Vagina (tissue), 2 donors: ENCODE measurements around the gene ATXN1L. TPM values are rescaled to one million over a fixed set of nuclear protein-coding genes. Genes with fewer than 3 reads are reported as not detected.
"Not testable (repeated sequence)": the region's sequence is repeated elsewhere in the genome, so short reads cannot be mapped to it uniquely, and the experiment has no call there.

Source experiments
- DNase-seq, 2 donors: peaks; one replicate each; pipeline ENCODE4 v3.0.0-alpha.2; 2017; ENCODE audit errors: extremely low spot score in 2 of 2
- H3K27ac ChIP-seq: fragments of 200-600 bp; sonication (generic); one replicate; pipeline ENCODE4 v1.5.1; 2019
- H3K27me3 ChIP-seq: fragments of 200-600 bp; sonication (generic); one replicate; pipeline ENCODE4 v1.5.1; 2019
- H3K36me3 ChIP-seq, 2 donors: fragments of 200-600 bp; sonication (generic); one replicate each; pipeline ENCODE4 v1.5.1; 2017 to 2019
- H3K4me1 ChIP-seq: fragments of 200-600 bp; sonication (generic); one replicate; pipeline ENCODE4 v1.5.1; 2019
- H3K4me3 ChIP-seq, 2 donors: fragments of 200-600 bp; sonication (generic); 1 replicate in 1 of 2; 2 replicates in 1 of 2; pipeline ENCODE4 v1.5.1; 2016 to 2019
- H3K9me3 ChIP-seq: fragments of 200-600 bp; sonication (generic); one replicate; pipeline ENCODE4 v1.5.1; 2019
- CTCF ChIP-seq, 3 experiments: fragments of 450-650 bp in 2 of 3; fragments of 200-600 bp in 1 of 3; sonication (generic) in 1 of 3; IDR thresholded peaks; one replicate each; pipeline ENCODE4 v1.5.1; 2017 to 2019; ENCODE audit warnings: antibody characterized with exemption in 3 of 3, mild to moderate bottlenecking in 2 of 3, moderate library complexity in 2 of 3
- POLR2A ChIP-seq, 2 donors: fragments of 450-650 bp; IDR thresholded peaks; one replicate each; pipeline ENCODE4 v1.6.1; 2017; ENCODE audit warnings: antibody characterized with exemption in 2 of 2, mild to moderate bottlenecking in 2 of 2, moderate library complexity in 2 of 2
- POLR2AphosphoS5 ChIP-seq, 2 donors: sonication (generic); formaldehyde crosslinking; IDR thresholded peaks; one replicate each; pipeline ENCODE4 v1.9.0; 2017; ENCODE audit warnings: antibody characterized with exemption in 2 of 2, mild to moderate bottlenecking in 2 of 2, low read depth in 1 of 2; ENCODE audit not compliant: insufficient read depth in 1 of 2
- intact Hi-C: fragments of 100-400 bp; cut with DNase I; formaldehyde crosslinking; loops from one replicate; pipeline ENCODE4 v1.15.1; 2023
- total RNA-seq: library from RNA; depleted of rRNA; stranded (reverse); fragments of >200 nt; gene quantifications from one replicate; pipeline ENCODE4 v1.2.3, GENCODE V29; 2016

ATXN1L gene
- total RNA-seq, 1 donor from 2014 or later = 15.0 TPM

DNA sequence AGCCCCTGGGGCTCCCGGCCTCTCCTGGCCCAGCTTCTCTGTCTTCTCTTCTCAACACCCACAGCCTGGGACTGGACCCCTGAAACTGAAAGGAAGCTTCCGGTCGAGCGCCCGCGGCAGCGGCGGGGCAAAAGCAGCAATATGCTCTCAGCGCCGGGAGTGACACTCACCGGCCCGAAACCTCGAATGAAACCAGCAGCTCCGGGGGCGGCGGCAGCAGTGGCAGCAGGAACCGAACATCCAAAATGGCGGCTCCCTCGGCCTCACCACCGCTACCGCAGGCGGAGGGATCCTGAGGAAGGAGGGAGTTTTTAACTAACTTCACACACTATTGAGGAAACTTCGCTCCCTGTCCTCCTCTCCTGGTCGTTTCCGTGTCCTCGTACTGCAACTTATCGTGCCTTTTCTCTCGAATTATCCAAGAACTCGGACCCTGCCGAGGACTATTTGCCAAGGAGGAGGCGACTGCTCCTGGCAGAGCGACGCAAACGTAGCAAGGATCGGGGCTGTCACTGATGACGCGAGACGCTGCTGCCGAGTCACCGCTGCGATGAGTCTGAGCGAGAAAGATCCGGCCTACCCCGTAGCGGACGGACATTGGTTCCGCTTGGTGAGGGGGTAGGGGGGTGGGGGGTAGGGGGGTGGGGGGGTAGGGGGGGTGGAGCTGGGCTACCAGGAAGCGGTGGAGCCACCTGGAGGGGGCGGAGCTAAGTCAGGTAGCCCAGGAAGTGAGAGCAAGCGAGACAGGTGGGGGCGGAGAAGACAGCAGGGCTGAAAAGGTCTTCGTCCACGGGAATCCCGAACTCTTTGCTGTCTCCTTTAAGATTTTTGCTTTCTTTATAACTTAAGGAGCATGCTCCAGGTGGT is 37.0 kb upstream of the ATXN1L start, which contains the start of gene AP1G1:
Gene AP1G1 (minus strand): TSS at position 242 of the 867 bp plus-strand sequence. CDS start 19,355 bp downstream, outside the sequence.
- Histone ChIP-seq H3K4me3 (peak within 1 kb of the TSS; percentile 56 to 93), H3K36me3 (no peaks in the 10 kb centered on the region), H3K9me3 (no peaks in the 10 kb centered on the region), H3K27ac (peak within 1 kb of the TSS; percentile 99), H3K4me1 (peaks cover 42% of the 10 kb centered on the region), H3K27me3 (no peaks in the 10 kb centered on the region)
- intact Hi-C loops = loop anchor here (10.0 kb wide), 1 partner anchor 84 kb away; the partner anchor contains the start of gene PHLPP2
- peak in 1 of 2 donors; percentile 42 for TF ChIP-seq POLR2A (IDR thresholded peaks at IDR 0.05)
- TF ChIP-seq CTCF (IDR thresholded peaks at IDR 0.05) = no peak
- peak; percentile 79 to 94 for TF ChIP-seq POLR2AphosphoS5 (IDR thresholded peaks at IDR 0.05; ENCODE audit: insufficient read depth in 1 of 2, low read depth in 1 of 2)
- peak; percentile 96 for DNase-seq

GRCh38 chr16:71810155-71810530 is 35.6 kb upstream of the ATXN1L start:
- H3K27ac ChIP-seq = peak overlapping the region; percentile 99
- peaks cover 34% of the 10 kb centered on the region for H3K4me1 ChIP-seq
- H3K36me3 ChIP-seq, H3K4me3 ChIP-seq, H3K27me3 ChIP-seq, H3K9me3 ChIP-seq, intact Hi-C loops, DNase-seq: not testable (repeated sequence)

- H3K9me3 ChIP-seq = no peaks in the 10 kb centered on the region
- no peak overlapping the region for H3K27ac ChIP-seq
- no peak overlapping the region for H3K4me3 ChIP-seq
- no peak for DNase-seq
- TF ChIP-seq CTCF (IDR thresholded peaks at IDR 0.05) (no peak), POLR2AphosphoS5 (IDR thresholded peaks at IDR 0.05; ENCODE audit: insufficient read depth in 1 of 2, low read depth in 1 of 2) (no peak), POLR2A (IDR thresholded peaks at IDR 0.05) (no peak)
- no peaks in the 10 kb centered on the region for H3K27me3 ChIP-seq
- no peaks in the 10 kb centered on the region for H3K36me3 ChIP-seq
- peaks cover 23% of the 10 kb centered on the region for H3K4me1 ChIP-seq
- intact Hi-C loops = no loop called here
Observed at GRCh38 chr16:71811261-71811803, 34.4 kb upstream of the ATXN1L start.

GRCh38 chr16:71817155-71817500 is 28.6 kb upstream of the ATXN1L start:
- H3K27me3 ChIP-seq, H3K36me3 ChIP-seq, H3K4me3 ChIP-seq, intact Hi-C loops, H3K9me3 ChIP-seq, DNase-seq: not testable (repeated sequence)
- Histone ChIP-seq H3K27ac (peak overlapping the region; percentile 87), H3K4me1 (peaks cover 14% of the 10 kb centered on the region)

- Histone ChIP-seq H3K4me1 (no peaks in the 10 kb centered on the region), H3K27me3 (no peaks in the 10 kb centered on the region), H3K36me3 (no peaks in the 10 kb centered on the region), H3K4me3 (no peak overlapping the region), H3K27ac (no peak overlapping the region), H3K9me3 (no peaks in the 10 kb centered on the region)
- TF ChIP-seq POLR2AphosphoS5 (IDR thresholded peaks at IDR 0.05; ENCODE audit: insufficient read depth in 1 of 2, low read depth in 1 of 2) (no peak), POLR2A (IDR thresholded peaks at IDR 0.05) (no peak), CTCF (IDR thresholded peaks at IDR 0.05) (no peak)
- no peak for DNase-seq
- intact Hi-C loops = no loop called here
Observed at GRCh38 chr16:71826533-71827017, 19.2 kb upstream of the ATXN1L start.

- intact Hi-C loops = no loop called here
- no peak overlapping the region for H3K4me3 ChIP-seq
- no peak overlapping the region for H3K27ac ChIP-seq
- no peak for DNase-seq
- H3K36me3 ChIP-seq = no peaks in the 10 kb centered on the region
- H3K4me1 ChIP-seq = no peaks in the 10 kb centered on the region
- H3K27me3 ChIP-seq = no peaks in the 10 kb centered on the region
- TF ChIP-seq POLR2AphosphoS5 (IDR thresholded peaks at IDR 0.05; ENCODE audit: insufficient read depth in 1 of 2, low read depth in 1 of 2) (no peak), POLR2A (IDR thresholded peaks at IDR 0.05) (no peak), CTCF (IDR thresholded peaks at IDR 0.05) (no peak)
- H3K9me3 ChIP-seq = no peaks in the 10 kb centered on the region
Observed at GRCh38 chr16:71830359-71830758, 15.4 kb upstream of the ATXN1L start.

DNA sequence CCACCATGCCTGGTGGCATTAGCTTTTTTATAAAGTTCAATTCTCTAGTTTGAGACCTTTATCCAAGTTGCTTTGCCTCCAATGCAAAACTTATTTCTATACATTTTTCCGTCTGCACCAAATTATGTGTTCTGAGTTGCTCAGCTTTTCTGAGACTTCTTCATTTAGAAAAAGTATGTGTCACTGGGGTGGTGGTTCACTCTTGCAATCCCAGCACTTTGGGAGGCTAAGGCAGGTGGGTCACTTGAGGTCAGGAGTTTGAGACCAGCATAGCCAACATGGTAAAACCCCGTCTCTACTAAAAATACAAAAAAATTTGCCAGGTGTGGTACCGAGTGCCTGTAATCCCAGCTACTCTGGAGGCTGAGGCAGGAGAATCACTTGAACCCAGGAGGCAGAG is 14.1 kb upstream of the ATXN1L start:
- H3K27ac ChIP-seq, H3K36me3 ChIP-seq, H3K4me1 ChIP-seq, DNase-seq, H3K4me3 ChIP-seq, H3K27me3 ChIP-seq, H3K9me3 ChIP-seq, intact Hi-C loops: not testable (repeated sequence)

- H3K36me3 ChIP-seq, intact Hi-C loops, H3K27me3 ChIP-seq, H3K4me1 ChIP-seq, DNase-seq, H3K9me3 ChIP-seq, H3K4me3 ChIP-seq, H3K27ac ChIP-seq: not testable (repeated sequence)
Observed at GRCh38 chr16:71832112-71832511, 13.7 kb upstream of the ATXN1L start.
